ENCODE measurements around the gene ATXN3. TPM values are rescaled to one million over a fixed set of nuclear protein-coding genes. Genes with fewer than 3 reads are reported as not detected.

The ATXN3 gene
- total RNA-seq, 1 experiment from 2014 or later: 27.6 TPM

- Histone ChIP-seq H3K36me3 (ENCODE audit: control insufficient read depth in 1 of 2, insufficient read depth in 2 of 2, low read length in 2 of 2) (peaks cover 0 to 5% of the 10 kb centered on the region in 2 experiments; a peak in 2 of 4 replicates), H3K79me2 (ENCODE audit: insufficient read depth, low read length) (peaks cover 50% of the 10 kb centered on the region), H3K9me3 (ENCODE audit: control insufficient read depth in 1 of 2, insufficient read depth in 1 of 2, low read depth in 1 of 2, low read length in 2 of 2) (no peaks in the 10 kb centered on the region), H3K27ac (ENCODE audit: low read depth, low read length) (no peak overlapping the region), H3K9me2 (ENCODE audit: insufficient read depth) (no peaks in the 10 kb centered on the region), H3K4me3 (replicated peaks in 1 of 2; ENCODE audit: low read depth in 1 of 2, low read length in 2 of 2) (no peak overlapping the region), H4K20me1 (ENCODE audit: insufficient read depth) (no peaks in the 10 kb centered on the region), H3K4me2 (ENCODE audit: low read length) (no peak overlapping the region), H2AFZ (ENCODE audit: low read depth, low read length, poor library complexity, severe bottlenecking) (no peak overlapping the region), H3K9ac (ENCODE audit: low read length) (no peak overlapping the region), H3K4me1 (ENCODE audit: control insufficient read depth in 1 of 2, insufficient read depth in 2 of 2, low read length in 2 of 2) (peaks cover 6 to 10% of the 10 kb centered on the region in 2 experiments), H3K27me3 (ENCODE audit: insufficient read depth, low read length) (no peaks in the 10 kb centered on the region)
- ChIA-PET RAD21 (ENCODE audit: low non-redundant PET in 1 of 2, low total read pairs in 2 of 2, uncharacterized antibody in 2 of 2, unreplicated experiment in 2 of 2) (no interaction called here), CTCF (no interaction called here), POLR2A (no interaction called here)
- BruUV-seq (replicated peaks): no TSS peak
- no peak for ATAC-seq
- TF ChIP-seq CTCF (IDR thresholded peaks at IDR 0.05 in 2 of 3, conservative IDR thresholded peaks at IDR 0.05 in 1 of 3; ENCODE audit: borderline replicate concordance in 1 of 3, insufficient read depth in 1 of 3, low read depth in 2 of 3, low read length in 2 of 3) (no peak), ZFX (IDR thresholded peaks at IDR 0.05) (no peak), EZH2phosphoT487 (IDR thresholded peaks at IDR 0.05; ENCODE audit: borderline replicate concordance) (no peak), FOSL1 (IDR thresholded peaks at IDR 0.05; ENCODE audit: low read depth) (no peak), SIN3A (IDR thresholded peaks at IDR 0.05; ENCODE audit: low read depth) (no peak), ZNF274 (IDR thresholded peaks at IDR 0.05; ENCODE audit: low read depth, low read length) (no peak), ZBTB33 (IDR thresholded peaks at IDR 0.05; ENCODE audit: extremely low read depth, insufficient replicate concordance, low read length) (no peak), ATF3 (IDR thresholded peaks at IDR 0.05) (no peak), EZH2 (IDR thresholded peaks at IDR 0.05) (no peak), RAD21 (IDR thresholded peaks at IDR 0.05; ENCODE audit: low read depth) (no peak), EGR1 (IDR thresholded peaks at IDR 0.05; ENCODE audit: low read depth) (no peak), TCF7L2 (IDR thresholded peaks at IDR 0.05; ENCODE audit: borderline replicate concordance, extremely low read depth, insufficient read depth, insufficient read length) (no peak), ELF1 (IDR thresholded peaks at IDR 0.05; ENCODE audit: borderline replicate concordance, low read depth) (no peak), POLR2A (IDR thresholded peaks at IDR 0.05; ENCODE audit: borderline replicate concordance, extremely low read depth, insufficient read depth, insufficient read length) (no peak), SP1 (IDR thresholded peaks at IDR 0.05; ENCODE audit: low read depth) (no peak), JUND (IDR thresholded peaks at IDR 0.05) (no peak), SRF (IDR thresholded peaks at IDR 0.05; ENCODE audit: low read depth) (no peak), MAX (IDR thresholded peaks at IDR 0.05) (no peak), POLR2AphosphoS5 (IDR thresholded peaks at IDR 0.05; ENCODE audit: low read depth, low read length) (no peak)
- no peak for DNase-seq (ENCODE audit: low read depth, low spot score)
- intact Hi-C loops (cut with micrococcal nuclease): no loop called here
Measured at GRCh38 chr14:92099802-92100201, 6.6 kb downstream of the ATXN3 start.
